Testis (tissue), 2 donors: ENCODE measurements around the gene SBF1.

Experiments
- CTCF ChIP-seq, 3 experiments: fragments of 450-650 bp in 2 of 3; fragments of 200-600 bp in 1 of 3; sonication (generic) in 1 of 3; IDR thresholded peaks; one replicate each; pipeline ENCODE4 v1.5.1; 2016 to 2019; ENCODE audit warnings: antibody characterized with exemption in 3 of 3, mild to moderate bottlenecking in 2 of 3, moderate library complexity in 1 of 3
- POLR2A ChIP-seq: fragments of 450-650 bp; IDR thresholded peaks from one replicate; pipeline ENCODE4 v1.6.1; 2017; ENCODE audit warnings: antibody characterized with exemption, mild to moderate bottlenecking, moderate library complexity

DNA sequence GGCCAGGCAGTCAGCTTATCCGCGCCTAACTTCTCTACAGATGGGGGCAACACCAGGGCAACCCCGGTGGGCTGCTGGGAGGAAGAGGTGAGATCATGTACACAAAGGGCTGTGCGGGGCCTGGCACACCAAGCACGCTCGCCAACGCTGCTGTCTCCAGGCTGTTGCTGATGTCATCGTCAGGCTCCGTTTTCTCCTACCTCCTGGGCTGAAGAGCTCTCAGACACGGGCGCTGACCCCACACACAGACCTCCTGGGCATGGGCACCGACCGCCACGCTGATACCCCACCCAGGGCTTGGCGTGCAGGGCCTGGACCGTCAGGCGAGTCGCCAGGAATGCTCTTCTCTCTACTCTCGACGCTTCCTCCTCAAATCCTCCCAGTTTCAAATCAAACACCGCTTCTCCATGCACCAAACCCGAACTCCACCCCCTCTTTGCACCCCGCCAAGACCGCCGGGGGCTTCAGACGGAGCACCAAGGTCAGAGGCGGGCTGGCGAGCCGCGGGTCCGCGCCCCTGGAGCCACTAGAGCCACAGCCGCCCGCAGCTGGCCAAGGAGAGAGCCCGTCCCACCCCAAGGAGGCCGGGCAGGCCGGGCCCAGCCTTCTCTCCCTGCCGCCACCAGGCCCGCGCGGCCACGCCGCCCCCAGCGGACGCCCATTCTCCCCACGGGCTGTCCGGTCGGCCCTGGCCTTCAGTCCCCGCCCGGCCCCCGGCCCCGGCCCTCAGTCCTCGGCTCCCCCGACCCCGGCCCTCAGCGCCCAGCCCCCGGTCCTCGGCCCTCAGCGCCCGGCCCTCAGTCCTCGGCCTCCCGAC, 772 bp downstream of the SBF1 start:
- TF ChIP-seq CTCF (IDR thresholded peaks at IDR 0.05) (no peak), POLR2A (no peak)
